ENCODE results near the gene TMEM219.

- TF ChIP-seq, protein P1, sequence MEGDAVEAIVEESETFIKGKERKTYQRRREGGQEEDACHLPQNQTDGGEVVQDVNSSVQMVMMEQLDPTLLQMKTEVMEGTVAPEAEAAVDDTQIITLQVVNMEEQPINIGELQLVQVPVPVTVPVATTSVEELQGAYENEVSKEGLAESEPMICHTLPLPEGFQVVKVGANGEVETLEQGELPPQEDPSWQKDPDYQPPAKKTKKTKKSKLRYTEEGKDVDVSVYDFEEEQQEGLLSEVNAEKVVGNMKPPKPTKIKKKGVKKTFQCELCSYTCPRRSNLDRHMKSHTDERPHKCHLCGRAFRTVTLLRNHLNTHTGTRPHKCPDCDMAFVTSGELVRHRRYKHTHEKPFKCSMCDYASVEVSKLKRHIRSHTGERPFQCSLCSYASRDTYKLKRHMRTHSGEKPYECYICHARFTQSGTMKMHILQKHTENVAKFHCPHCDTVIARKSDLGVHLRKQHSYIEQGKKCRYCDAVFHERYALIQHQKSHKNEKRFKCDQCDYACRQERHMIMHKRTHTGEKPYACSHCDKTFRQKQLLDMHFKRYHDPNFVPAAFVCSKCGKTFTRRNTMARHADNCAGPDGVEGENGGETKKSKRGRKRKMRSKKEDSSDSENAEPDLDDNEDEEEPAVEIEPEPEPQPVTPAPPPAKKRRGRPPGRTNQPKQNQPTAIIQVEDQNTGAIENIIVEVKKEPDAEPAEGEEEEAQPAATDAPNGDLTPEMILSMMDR (IDR thresholded peaks at IDR 0.05): no peak
- no peak for TF ChIP-seq POLR2A (IDR thresholded peaks at IDR 0.05)
Measured at GRCh38 chr16:30018731-30019158, 56.9 kb downstream of the TMEM219 start.
